ENCODE results near the gene CASZ1. TPM values are rescaled to one million over a fixed set of nuclear protein-coding genes. Genes with fewer than 3 reads are reported as not detected.

CASZ1 gene
- total and polyA plus RNA-seq, 3 donors from 2014 or later: 9.4 to 12.3 (median 10.3) TPM

GRCh38 chr1:10829965-10830515 is 33.6 kb upstream of the CASZ1 start:
- no peak for DNase-seq
- H3K9me3 ChIP-seq: no peaks in the 10 kb centered on the region
- 55 to 69% methylated on average over 17 of the region's 17 CpGs for WGBS, 2 donors

DNA sequence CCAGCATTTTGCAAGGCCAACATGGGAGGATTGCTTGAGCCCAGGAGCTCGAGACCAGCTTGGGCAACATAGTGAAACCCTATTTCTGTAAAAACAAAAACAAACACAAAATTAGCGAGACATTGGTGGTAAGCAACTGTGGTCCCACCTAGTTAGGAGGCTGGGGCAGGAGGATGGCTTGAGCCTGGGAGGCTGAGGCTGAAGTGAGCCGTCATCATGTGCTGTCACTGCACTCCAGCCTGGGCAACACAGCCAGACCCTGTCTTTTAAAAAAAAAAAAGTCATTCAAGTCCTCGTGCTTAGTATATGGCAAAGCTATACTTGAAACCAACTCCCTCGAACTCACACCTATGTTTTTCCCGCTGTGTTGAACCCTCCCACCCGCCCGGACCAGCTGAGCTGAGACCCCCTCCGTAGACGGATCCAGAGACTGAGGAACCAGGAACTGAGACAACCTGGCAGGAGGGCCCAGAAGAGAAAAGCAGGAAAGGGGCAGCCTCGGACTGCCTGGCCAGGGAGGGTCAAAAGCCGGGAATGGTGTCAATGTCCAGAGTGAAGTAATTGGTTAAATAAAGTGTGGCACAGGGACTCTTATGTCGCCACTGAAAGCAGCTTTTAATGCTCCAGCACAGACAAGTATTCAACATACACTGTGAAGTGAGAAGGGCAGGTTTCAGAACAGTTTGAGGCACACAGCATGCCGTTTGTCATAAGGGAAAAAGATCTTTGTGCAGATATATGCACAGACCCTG is 32.8 kb upstream of the CASZ1 start:
- intact Hi-C loops (cut with DNase I; ENCODE audit: low total_unique reads): no loop called here
- H3K36me3 ChIP-seq (ENCODE audit: low read depth, missing control alignments): no peaks in the 10 kb centered on the region
- no peak overlapping the region for H3K27ac ChIP-seq
- H3K4me3 ChIP-seq: no peak overlapping the region
- no peaks in the 10 kb centered on the region for H3K27me3 ChIP-seq
- H3K9me3 ChIP-seq: no peaks in the 10 kb centered on the region
- no peaks in the 10 kb centered on the region for H3K4me1 ChIP-seq
- TF ChIP-seq POLR2A (IDR thresholded peaks at IDR 0.05): no peak
- TF ChIP-seq, protein P1, sequence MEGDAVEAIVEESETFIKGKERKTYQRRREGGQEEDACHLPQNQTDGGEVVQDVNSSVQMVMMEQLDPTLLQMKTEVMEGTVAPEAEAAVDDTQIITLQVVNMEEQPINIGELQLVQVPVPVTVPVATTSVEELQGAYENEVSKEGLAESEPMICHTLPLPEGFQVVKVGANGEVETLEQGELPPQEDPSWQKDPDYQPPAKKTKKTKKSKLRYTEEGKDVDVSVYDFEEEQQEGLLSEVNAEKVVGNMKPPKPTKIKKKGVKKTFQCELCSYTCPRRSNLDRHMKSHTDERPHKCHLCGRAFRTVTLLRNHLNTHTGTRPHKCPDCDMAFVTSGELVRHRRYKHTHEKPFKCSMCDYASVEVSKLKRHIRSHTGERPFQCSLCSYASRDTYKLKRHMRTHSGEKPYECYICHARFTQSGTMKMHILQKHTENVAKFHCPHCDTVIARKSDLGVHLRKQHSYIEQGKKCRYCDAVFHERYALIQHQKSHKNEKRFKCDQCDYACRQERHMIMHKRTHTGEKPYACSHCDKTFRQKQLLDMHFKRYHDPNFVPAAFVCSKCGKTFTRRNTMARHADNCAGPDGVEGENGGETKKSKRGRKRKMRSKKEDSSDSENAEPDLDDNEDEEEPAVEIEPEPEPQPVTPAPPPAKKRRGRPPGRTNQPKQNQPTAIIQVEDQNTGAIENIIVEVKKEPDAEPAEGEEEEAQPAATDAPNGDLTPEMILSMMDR (IDR thresholded peaks at IDR 0.05): no peak
- DNase-seq: no peak
- 84 to 86% methylated on average over 14 of the region's 14 CpGs for WGBS, 2 donors

More at GRCh38 chr1:10829965-10830515, 33.6 kb upstream of the CASZ1 start:
- Histone ChIP-seq H3K27ac (no peak overlapping the region), H3K4me3 (no peak overlapping the region), H3K4me1 (no peaks in the 10 kb centered on the region), H3K27me3 (no peaks in the 10 kb centered on the region), H3K36me3 (ENCODE audit: low read depth, missing control alignments) (no peaks in the 10 kb centered on the region)
- TF ChIP-seq POLR2A (IDR thresholded peaks at IDR 0.05): no peak
- TF ChIP-seq, protein P1 (IDR thresholded peaks at IDR 0.05): no peak
- intact Hi-C loops (cut with DNase I; ENCODE audit: low total_unique reads): no loop called here

GRCh38 chr1:10827377-10828333 is 31.2 kb upstream of the CASZ1 start:
- Histone ChIP-seq H3K4me3 (peak overlapping the region in 1 of 2 donors; percentile 2), H3K36me3 (ENCODE audit: low read depth, missing control alignments) (no peaks in the 10 kb centered on the region), H3K27me3 (no peaks in the 10 kb centered on the region), H3K27ac (no peak overlapping the region), H3K9me3 (no peaks in the 10 kb centered on the region), H3K4me1 (no peaks in the 10 kb centered on the region)
- 26 to 39% methylated on average over 42 of the region's 43 CpGs for WGBS, 2 donors
- TF ChIP-seq POLR2A (IDR thresholded peaks at IDR 0.05): no peak
- TF ChIP-seq, protein P1 (IDR thresholded peaks at IDR 0.05): no peak
- DNase-seq: no peak
- intact Hi-C loops (cut with DNase I; ENCODE audit: low total_unique reads): no loop called here

- Histone ChIP-seq H3K36me3 (ENCODE audit: low read depth, missing control alignments) (no peaks in the 10 kb centered on the region), H3K9me3 (no peaks in the 10 kb centered on the region), H3K4me3 (no peak overlapping the region), H3K27ac (no peak overlapping the region), H3K4me1 (no peaks in the 10 kb centered on the region), H3K27me3 (no peaks in the 10 kb centered on the region)
- no peak for DNase-seq
- intact Hi-C loops (cut with DNase I; ENCODE audit: low total_unique reads): no loop called here
- 68 to 83% methylated on average over 3 to 6 of the region's 6 CpGs for WGBS, 2 donors
- TF ChIP-seq, protein P1 (IDR thresholded peaks at IDR 0.05): no peak
- no peak for TF ChIP-seq POLR2A (IDR thresholded peaks at IDR 0.05)
Observed at GRCh38 chr1:10825592-10825991, 29.1 kb upstream of the CASZ1 start.

Measured in testis (tissue), 3 donors.